HEK293 (cell line): Measurements from ENCODE around the gene RAE1.

ENCODE experiments used
- CTCF ChIA-PET: fragments of 350-600 bp; formaldehyde crosslinking; extraction: SDS; loops from one replicate; lab custom pipeline; 2021; ENCODE audit warnings: antibody characterized with exemption; lab: Yijun Ruan, JAX
- POLR2A ChIA-PET: fragments of 300-600 bp; formaldehyde crosslinking; extraction: SDS; loops from one replicate; lab custom pipeline; 2020; ENCODE audit warnings: antibody characterized with exemption, inconsistent platforms; lab: Yijun Ruan, JAX
- H3K27ac ChIP-seq: fragments of 200-500 bp; sonication (Bioruptor generic); 2 replicates; pipeline ENCODE4 v1.5.1; 2014; ENCODE audit warnings: low read depth, low read length, control low read depth, inconsistent platforms; ENCODE audit errors: extremely low read depth
- H3K36me3 ChIP-seq, 2 experiments: fragments of 200-500 bp in 1 of 2; sonication (Bioruptor generic) in 1 of 2; 1 replicate in 1 of 2; 2 replicates in 1 of 2; pipeline ENCODE4 v1.5.1; 2014 to 2017; ENCODE audit warnings: inconsistent platforms in 2 of 2, low read length in 2 of 2; ENCODE audit not compliant: control insufficient read depth in 2 of 2, insufficient read depth in 1 of 2
- H3K4me1 ChIP-seq: fragments of 200-500 bp; sonication (Bioruptor generic); 2 replicates; pipeline ENCODE4 v1.5.1; 2014; ENCODE audit warnings: mild to moderate bottlenecking, low read length, inconsistent platforms; ENCODE audit not compliant: control insufficient read depth, insufficient read depth
- H3K4me3 ChIP-seq: 2 replicates; pipeline ENCODE4 v1.5.1; 2011; ENCODE audit warnings: low read depth, mild to moderate bottlenecking, control low read depth, low read length, moderate library complexity
- H3K9me3 ChIP-seq: fragments of 200-500 bp; sonication (Bioruptor generic); 2 replicates; pipeline ENCODE4 v1.5.1; 2014; ENCODE audit warnings: low read depth, low read length, inconsistent platforms; ENCODE audit not compliant: control insufficient read depth, insufficient read depth
- HIC1 ChIP-seq: fragments of 450-650 bp; formaldehyde crosslinking; IDR thresholded peaks from 2 replicates; pipeline ENCODE4 v1.5.1; 2016; ENCODE audit warnings: missing biosample characterization, missing genetic modification characterization
- SALL2 ChIP-seq: fragments of 450-650 bp; formaldehyde crosslinking; IDR thresholded peaks from 2 replicates; pipeline ENCODE4 v1.5.0; 2017; ENCODE audit warnings: missing biosample characterization, mild to moderate bottlenecking, missing genetic modification characterization, borderline replicate concordance
- SCRT2 ChIP-seq: fragments of 450-650 bp; formaldehyde crosslinking; IDR thresholded peaks from 2 replicates; pipeline ENCODE4 v1.5.1; 2016; ENCODE audit warnings: missing biosample characterization, missing genetic modification characterization
- ZNF239 ChIP-seq: fragments of 450-650 bp; formaldehyde crosslinking; IDR thresholded peaks from 2 replicates; pipeline ENCODE4 v1.5.1; 2016; ENCODE audit warnings: missing biosample characterization, missing genetic modification characterization
- ZNF280D ChIP-seq: fragments of 450-650 bp; formaldehyde crosslinking; IDR thresholded peaks from 2 replicates; pipeline ENCODE4 v1.5.1; 2016; ENCODE audit warnings: missing biosample characterization, missing genetic modification characterization
- ZNF311 ChIP-seq: fragments of 450-650 bp; formaldehyde crosslinking; IDR thresholded peaks from 2 replicates; pipeline ENCODE4 v1.5.1; 2017; ENCODE audit warnings: missing biosample characterization, missing genetic modification characterization, borderline replicate concordance
- ZNF335 ChIP-seq: fragments of 450-650 bp; formaldehyde crosslinking; conservative IDR thresholded peaks from 2 replicates; pipeline ENCODE4 v1.5.1; 2016; ENCODE audit warnings: missing biosample characterization, missing genetic modification characterization
- ZNF350 ChIP-seq: fragments of 450-650 bp; formaldehyde crosslinking; IDR thresholded peaks from 2 replicates; pipeline ENCODE4 v1.5.0; 2017; ENCODE audit warnings: missing biosample characterization, mild to moderate bottlenecking, missing genetic modification characterization
- ZNF488 ChIP-seq: fragments of 450-650 bp; formaldehyde crosslinking; IDR thresholded peaks from 2 replicates; pipeline ENCODE4 v1.5.1; 2016; ENCODE audit warnings: missing biosample characterization, missing genetic modification characterization
- ZNF549 ChIP-seq: fragments of 450-650 bp; IDR thresholded peaks from 2 replicates; pipeline ENCODE4 v1.5.1; 2018; ENCODE audit warnings: missing biosample characterization, missing genetic modification characterization, mild to moderate bottlenecking, inconsistent platforms, moderate library complexity
- ZNF660 ChIP-seq: fragments of 450-650 bp; IDR thresholded peaks from 2 replicates; pipeline ENCODE4 v1.5.1; 2018; ENCODE audit warnings: missing biosample characterization, mild to moderate bottlenecking, missing genetic modification characterization
- ZNF677 ChIP-seq: fragments of 450-650 bp; IDR thresholded peaks from 2 replicates; pipeline ENCODE4 v1.5.0; 2018; ENCODE audit warnings: missing biosample characterization, mild to moderate bottlenecking, missing genetic modification characterization, moderate library complexity

Gene RAE1

GRCh38 chr20:57396212-57396983 is 45.3 kb downstream of the RAE1 start:
- Histone ChIP-seq H3K9me3 (no peaks in the 10 kb centered on the region), H3K36me3 (peaks cover 0 to 91% of the 10 kb centered on the region in 2 experiments; a peak in 1 of 3 replicates)
- POLR2A ChIA-PET, result no interaction called here
- CTCF ChIA-PET, result no interaction called here
- TF ChIP-seq ZNF280D (peak; percentile 86), HIC1 (tag by site-specific recombination) (no peak)
- TF ChIP-seq, all 188 proteins: peak for 1
- H3K4me3 ChIP-seq, result no peak overlapping the region
- no peak overlapping the region for H3K27ac ChIP-seq
- no peaks in the 10 kb centered on the region for H3K4me1 ChIP-seq

- POLR2A ChIA-PET, result no interaction called here
- H3K27ac ChIP-seq, result no peak overlapping the region
- H3K36me3 ChIP-seq, result peaks cover 0 to 96% of the 10 kb centered on the region in 2 experiments; a peak in 1 of 3 replicates
- CTCF ChIA-PET, result interaction anchor here (0.6 to 0.8 kb wide), 2 partner anchors 15 to 847 kb away, joined by 3 to 4 read pairs; no protein-coding TSS in a partner anchor
- H3K4me1 ChIP-seq, result no peaks in the 10 kb centered on the region
- no peak for TF ChIP-seq ZNF335
- no peak for TF ChIP-seq ZNF488 (tag by site-specific recombination)
- TF ChIP-seq SALL2, result no peak
- no peak for TF ChIP-seq ZNF677 (tag by site-specific recombination)
- TF ChIP-seq ZNF660 (tag by site-specific recombination), result no peak
- TF ChIP-seq ZNF239 (tag by site-specific recombination), result no peak
- TF ChIP-seq ZNF311 (tag by site-specific recombination), result no peak
- no peak for TF ChIP-seq ZNF350
- H3K9me3 ChIP-seq, result no peaks in the 10 kb centered on the region
- H3K4me3 ChIP-seq, result no peak overlapping the region
Measured at GRCh38 chr20:57396984-57397692, 46.1 kb downstream of the RAE1 start.

- ChIA-PET CTCF (interaction anchor here (0.6 to 0.8 kb wide), 2 partner anchors 15 to 848 kb away, joined by 3 to 4 read pairs; no protein-coding TSS in a partner anchor), POLR2A (no interaction called here)
- Histone ChIP-seq H3K36me3 (peaks cover 0 to 98% of the 10 kb centered on the region in 2 experiments; a peak in 1 of 3 replicates), H3K27ac (no peak overlapping the region), H3K4me1 (no peaks in the 10 kb centered on the region), H3K4me3 (no peak overlapping the region), H3K9me3 (no peaks in the 10 kb centered on the region)
- peak; percentile 44; the same call in 1 of the 2 replicates for TF ChIP-seq SCRT2 (tag by site-specific recombination)
- no peak for TF ChIP-seq ZNF549 (tag by site-specific recombination)
Measured at GRCh38 chr20:57397693-57398108, 46.6 kb downstream of the RAE1 start.
